Right lobe of liver (tissue), 4 donors: ENCODE measurements around the gene CEPT1.

Experiments used
- POLR2A ChIP-seq: fragments of 450-650 bp; IDR thresholded peaks from one replicate; pipeline ENCODE4 v1.6.1; 2017; ENCODE audit warnings: antibody characterized with exemption, mild to moderate bottlenecking
- TF ChIP-seq, protein P1 (sequence below), 4 donors: fragments of 200-600 bp in 3 of 4; fragments of 450-650 bp in 1 of 4; IDR thresholded peaks; one replicate each; pipeline versions ENCODE4 v1.5.1 to v1.8.0; 2016 to 2022; ENCODE audit warnings: antibody characterized with exemption in 4 of 4, mild to moderate bottlenecking in 2 of 4
- donor health status: DM: no; HTN: no; CAD: no.
- donor health status: DM: no; HTN: no; CAD: no.
- donor health status: DM: no; HTN: yes; CAD: no.

DNA sequence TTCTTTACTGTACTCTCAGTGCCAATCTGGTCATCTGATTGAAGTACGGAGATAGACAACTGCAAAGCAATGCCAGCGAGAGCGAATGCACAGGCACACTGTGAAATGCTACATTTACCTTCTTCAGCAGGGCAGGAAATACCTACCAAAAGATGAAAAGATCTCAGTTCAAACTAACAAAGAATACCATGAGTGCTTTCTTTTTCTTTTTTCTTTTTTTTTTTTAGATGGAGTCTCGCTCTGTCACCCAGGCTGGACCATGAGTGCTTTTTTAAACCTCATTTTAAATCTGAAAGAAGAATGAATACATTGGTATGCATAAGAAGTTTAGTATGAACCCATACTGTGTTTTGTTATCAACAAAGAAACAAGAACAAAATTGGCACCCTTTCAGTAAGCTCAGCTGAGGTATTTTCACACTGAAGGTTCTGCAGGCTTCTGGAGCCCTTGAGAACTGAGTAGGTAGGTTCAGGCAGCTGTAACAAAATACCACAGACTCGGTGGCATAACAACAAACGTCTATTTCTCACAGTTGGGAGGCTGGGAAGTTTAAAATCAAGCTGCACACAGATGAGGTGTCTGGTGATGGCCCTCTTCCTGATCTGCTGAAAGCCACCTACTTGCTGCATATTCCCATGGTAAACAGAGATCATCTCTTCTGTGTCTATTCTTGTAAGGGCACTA, 85.8 kb downstream of the CEPT1 start:
- TF ChIP-seq, protein P1, sequence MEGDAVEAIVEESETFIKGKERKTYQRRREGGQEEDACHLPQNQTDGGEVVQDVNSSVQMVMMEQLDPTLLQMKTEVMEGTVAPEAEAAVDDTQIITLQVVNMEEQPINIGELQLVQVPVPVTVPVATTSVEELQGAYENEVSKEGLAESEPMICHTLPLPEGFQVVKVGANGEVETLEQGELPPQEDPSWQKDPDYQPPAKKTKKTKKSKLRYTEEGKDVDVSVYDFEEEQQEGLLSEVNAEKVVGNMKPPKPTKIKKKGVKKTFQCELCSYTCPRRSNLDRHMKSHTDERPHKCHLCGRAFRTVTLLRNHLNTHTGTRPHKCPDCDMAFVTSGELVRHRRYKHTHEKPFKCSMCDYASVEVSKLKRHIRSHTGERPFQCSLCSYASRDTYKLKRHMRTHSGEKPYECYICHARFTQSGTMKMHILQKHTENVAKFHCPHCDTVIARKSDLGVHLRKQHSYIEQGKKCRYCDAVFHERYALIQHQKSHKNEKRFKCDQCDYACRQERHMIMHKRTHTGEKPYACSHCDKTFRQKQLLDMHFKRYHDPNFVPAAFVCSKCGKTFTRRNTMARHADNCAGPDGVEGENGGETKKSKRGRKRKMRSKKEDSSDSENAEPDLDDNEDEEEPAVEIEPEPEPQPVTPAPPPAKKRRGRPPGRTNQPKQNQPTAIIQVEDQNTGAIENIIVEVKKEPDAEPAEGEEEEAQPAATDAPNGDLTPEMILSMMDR (IDR thresholded peaks at IDR 0.05): no peak
- TF ChIP-seq POLR2A: no peak
